HEK293 (cell line): ENCODE data around the gene BORCS6.

ENCODE experiments used
- BCL11B ChIP-seq: fragments of 450-650 bp; formaldehyde crosslinking; IDR thresholded peaks from 2 replicates; pipeline ENCODE4 v1.5.1; 2016; ENCODE audit warnings: low read depth, missing biosample characterization, missing genetic modification characterization
- KLF16 ChIP-seq: fragments of 450-650 bp; formaldehyde crosslinking; IDR thresholded peaks from 2 replicates; pipeline ENCODE4 v1.5.1; 2017; ENCODE audit warnings: missing biosample characterization, missing genetic modification characterization
- RBAK ChIP-seq: fragments of 450-650 bp; formaldehyde crosslinking; IDR thresholded peaks from 2 replicates; pipeline ENCODE4 v1.5.1; 2016; ENCODE audit warnings: missing biosample characterization, missing genetic modification characterization
- ZBTB21 ChIP-seq: fragments of 450-650 bp; formaldehyde crosslinking; IDR thresholded peaks from 2 replicates; pipeline ENCODE4 v1.5.1; 2017; ENCODE audit warnings: missing biosample characterization, missing genetic modification characterization
- ZNF169 ChIP-seq: fragments of 450-650 bp; formaldehyde crosslinking; IDR thresholded peaks from 2 replicates; pipeline ENCODE4 v1.5.1; 2016; ENCODE audit warnings: missing biosample characterization, missing genetic modification characterization
- ZNF175 ChIP-seq: fragments of 450-650 bp; formaldehyde crosslinking; IDR thresholded peaks from 2 replicates; pipeline ENCODE4 v1.5.1; 2016; ENCODE audit warnings: missing biosample characterization, missing genetic modification characterization
- ZNF239 ChIP-seq: fragments of 450-650 bp; formaldehyde crosslinking; IDR thresholded peaks from 2 replicates; pipeline ENCODE4 v1.5.1; 2016; ENCODE audit warnings: missing biosample characterization, missing genetic modification characterization
- ZNF311 ChIP-seq: fragments of 450-650 bp; formaldehyde crosslinking; IDR thresholded peaks from 2 replicates; pipeline ENCODE4 v1.5.1; 2017; ENCODE audit warnings: missing biosample characterization, missing genetic modification characterization, borderline replicate concordance
- ZNF354C ChIP-seq: fragments of 450-650 bp; formaldehyde crosslinking; IDR thresholded peaks from 2 replicates; pipeline ENCODE4 v1.5.1; 2016; ENCODE audit warnings: missing biosample characterization, missing genetic modification characterization, low read depth, borderline replicate concordance
- ZNF416 ChIP-seq: fragments of 450-650 bp; formaldehyde crosslinking; IDR thresholded peaks from 2 replicates; pipeline ENCODE4 v1.5.1; 2016; ENCODE audit warnings: missing biosample characterization, missing genetic modification characterization
- ZNF521 ChIP-seq: fragments of 450-650 bp; formaldehyde crosslinking; IDR thresholded peaks from 2 replicates; pipeline ENCODE4 v1.5.1; 2017; ENCODE audit warnings: missing biosample characterization, mild to moderate bottlenecking, missing genetic modification characterization
- ZNF529 ChIP-seq: fragments of 450-650 bp; formaldehyde crosslinking; IDR thresholded peaks from 2 replicates; pipeline ENCODE4 v1.5.1; 2017; ENCODE audit warnings: missing genetic modification characterization, missing biosample characterization; ENCODE audit not compliant: insufficient replicate concordance
- ZNF530 ChIP-seq: fragments of 450-650 bp; formaldehyde crosslinking; IDR thresholded peaks from 2 replicates; pipeline ENCODE4 v1.5.1; 2016; ENCODE audit warnings: low read depth, missing biosample characterization, missing genetic modification characterization
- ZNF549 ChIP-seq: fragments of 450-650 bp; IDR thresholded peaks from 2 replicates; pipeline ENCODE4 v1.5.1; 2018; ENCODE audit warnings: missing biosample characterization, missing genetic modification characterization, mild to moderate bottlenecking, inconsistent platforms, moderate library complexity
- ZNF585B ChIP-seq: fragments of 450-650 bp; formaldehyde crosslinking; IDR thresholded peaks from 2 replicates; pipeline ENCODE4 v1.5.1; 2016; ENCODE audit warnings: missing biosample characterization, missing genetic modification characterization
- ZNF629 ChIP-seq: fragments of 450-650 bp; formaldehyde crosslinking; IDR thresholded peaks from 2 replicates; pipeline ENCODE4 v1.5.1; 2017; ENCODE audit warnings: missing biosample characterization, missing genetic modification characterization
- ZNF658 ChIP-seq: fragments of 450-650 bp; formaldehyde crosslinking; IDR thresholded peaks from 2 replicates; pipeline ENCODE4; 2016; ENCODE audit warnings: missing biosample characterization, missing genetic modification characterization
- ZNF776 ChIP-seq: fragments of 450-650 bp; formaldehyde crosslinking; IDR thresholded peaks from 2 replicates; pipeline ENCODE4 v1.5.0; 2017; ENCODE audit warnings: missing biosample characterization, missing genetic modification characterization, borderline replicate concordance
- TF ChIP-seq, protein P1 (sequence below): fragments of 450-650 bp; formaldehyde crosslinking; optimal IDR thresholded peaks from 2 replicates; pipeline ENCODE3; 2016; ENCODE audit warnings: missing biosample characterization, mild to moderate bottlenecking, missing genetic modification characterization
- TF ChIP-seq, protein P2 (sequence below): fragments of 450-650 bp; formaldehyde crosslinking; IDR thresholded peaks from 2 replicates; pipeline ENCODE4 v1.5.1; 2016; ENCODE audit warnings: missing biosample characterization, missing genetic modification characterization
- TF ChIP-seq, protein P3 (sequence below): fragments of 450-650 bp; formaldehyde crosslinking; IDR thresholded peaks from 2 replicates; pipeline ENCODE4 v1.5.1; 2016; ENCODE audit warnings: missing biosample characterization, missing genetic modification characterization, low read depth
- TF ChIP-seq, protein P4 (sequence below): fragments of 450-650 bp; formaldehyde crosslinking; IDR thresholded peaks from 2 replicates; pipeline ENCODE4 v1.5.1; 2016; ENCODE audit warnings: missing biosample characterization, missing genetic modification characterization
- TF ChIP-seq, protein P5 (sequence below): fragments of 450-650 bp; formaldehyde crosslinking; IDR thresholded peaks from 2 replicates; pipeline ENCODE4 v1.5.1; 2016; ENCODE audit warnings: missing biosample characterization, missing genetic modification characterization, borderline replicate concordance
- TF ChIP-seq, protein P6 (sequence below): fragments of 450-650 bp; formaldehyde crosslinking; IDR thresholded peaks from 2 replicates; pipeline ENCODE4 v1.5.1; 2016; ENCODE audit warnings: missing biosample characterization, missing genetic modification characterization
- TF ChIP-seq, protein P7 (sequence below): fragments of 450-650 bp; formaldehyde crosslinking; IDR thresholded peaks from 2 replicates; pipeline ENCODE4 v1.5.1; 2016; ENCODE audit warnings: missing biosample characterization, missing genetic modification characterization

Gene BORCS6

DNA sequence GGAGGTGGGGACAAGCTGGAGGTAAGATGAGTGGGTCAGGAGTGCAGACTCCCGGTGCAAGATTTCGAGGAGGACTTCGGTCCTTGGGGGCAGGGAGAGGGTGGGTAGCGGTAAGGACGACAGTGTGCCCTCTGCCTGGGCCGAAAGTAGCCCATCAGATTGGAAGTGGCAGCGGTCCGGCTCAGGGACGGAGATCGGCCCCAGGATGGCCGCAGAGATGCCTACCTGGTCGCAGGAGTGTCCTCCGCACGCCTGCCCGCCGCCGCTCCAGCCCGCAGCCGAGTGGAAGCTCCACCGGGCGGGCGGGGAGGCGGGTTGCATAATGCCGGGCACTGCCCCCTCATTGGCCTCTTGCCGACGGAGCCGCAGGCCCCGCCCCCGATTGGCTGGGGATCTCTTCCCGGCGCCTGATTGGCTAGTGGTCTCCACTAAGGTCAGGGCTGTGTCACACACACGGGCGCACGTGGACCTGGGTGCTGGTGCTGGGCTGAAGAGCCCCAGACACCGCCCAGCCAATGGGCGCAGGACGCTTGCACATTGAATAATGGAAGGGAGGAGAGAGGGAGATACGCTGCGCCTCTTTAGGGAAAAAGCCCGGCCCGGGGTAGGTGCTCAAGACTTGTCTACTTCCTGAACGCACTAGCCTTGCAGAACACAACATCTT, 37.7 kb downstream of the BORCS6 start, which contains the start of gene PER1 (continued):
- TF ChIP-seq, protein P1, sequence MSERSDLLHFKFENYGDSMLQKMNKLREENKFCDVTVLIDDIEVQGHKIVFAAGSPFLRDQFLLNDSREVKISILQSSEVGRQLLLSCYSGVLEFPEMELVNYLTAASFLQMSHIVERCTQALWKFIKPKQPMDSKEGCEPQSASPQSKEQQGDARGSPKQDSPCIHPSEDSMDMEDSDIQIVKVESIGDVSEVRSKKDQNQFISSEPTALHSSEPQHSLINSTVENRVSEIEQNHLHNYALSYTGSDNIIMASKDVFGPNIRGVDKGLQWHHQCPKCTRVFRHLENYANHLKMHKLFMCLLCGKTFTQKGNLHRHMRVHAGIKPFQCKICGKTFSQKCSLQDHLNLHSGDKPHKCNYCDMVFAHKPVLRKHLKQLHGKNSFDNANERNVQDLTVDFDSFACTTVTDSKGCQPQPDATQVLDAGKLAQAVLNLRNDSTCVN (tag by site-specific recombination), result peak; percentile 54
- no peak for TF ChIP-seq ZNF175 (tag by site-specific recombination)
- peak; percentile 66 for TF ChIP-seq ZNF629 (tag by site-specific recombination)
- TF ChIP-seq ZNF354C (tag by site-specific recombination), result no peak
- TF ChIP-seq ZNF529 (tag by site-specific recombination), result no peak
- TF ChIP-seq ZBTB21 (tag by site-specific recombination), result no peak
- TF ChIP-seq, protein P2, sequence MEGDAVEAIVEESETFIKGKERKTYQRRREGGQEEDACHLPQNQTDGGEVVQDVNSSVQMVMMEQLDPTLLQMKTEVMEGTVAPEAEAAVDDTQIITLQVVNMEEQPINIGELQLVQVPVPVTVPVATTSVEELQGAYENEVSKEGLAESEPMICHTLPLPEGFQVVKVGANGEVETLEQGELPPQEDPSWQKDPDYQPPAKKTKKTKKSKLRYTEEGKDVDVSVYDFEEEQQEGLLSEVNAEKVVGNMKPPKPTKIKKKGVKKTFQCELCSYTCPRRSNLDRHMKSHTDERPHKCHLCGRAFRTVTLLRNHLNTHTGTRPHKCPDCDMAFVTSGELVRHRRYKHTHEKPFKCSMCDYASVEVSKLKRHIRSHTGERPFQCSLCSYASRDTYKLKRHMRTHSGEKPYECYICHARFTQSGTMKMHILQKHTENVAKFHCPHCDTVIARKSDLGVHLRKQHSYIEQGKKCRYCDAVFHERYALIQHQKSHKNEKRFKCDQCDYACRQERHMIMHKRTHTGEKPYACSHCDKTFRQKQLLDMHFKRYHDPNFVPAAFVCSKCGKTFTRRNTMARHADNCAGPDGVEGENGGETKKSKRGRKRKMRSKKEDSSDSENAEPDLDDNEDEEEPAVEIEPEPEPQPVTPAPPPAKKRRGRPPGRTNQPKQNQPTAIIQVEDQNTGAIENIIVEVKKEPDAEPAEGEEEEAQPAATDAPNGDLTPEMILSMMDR (tag by site-specific recombination), result no peak
- TF ChIP-seq ZNF549 (tag by site-specific recombination), result no peak
- TF ChIP-seq BCL11B, result peak; percentile 76; the same call in 1 of the 2 replicates
- TF ChIP-seq RBAK (tag by site-specific recombination), result no peak
- no peak for TF ChIP-seq ZNF239
- TF ChIP-seq ZNF658 (tag by site-specific recombination), result no peak
- TF ChIP-seq, protein P3, sequence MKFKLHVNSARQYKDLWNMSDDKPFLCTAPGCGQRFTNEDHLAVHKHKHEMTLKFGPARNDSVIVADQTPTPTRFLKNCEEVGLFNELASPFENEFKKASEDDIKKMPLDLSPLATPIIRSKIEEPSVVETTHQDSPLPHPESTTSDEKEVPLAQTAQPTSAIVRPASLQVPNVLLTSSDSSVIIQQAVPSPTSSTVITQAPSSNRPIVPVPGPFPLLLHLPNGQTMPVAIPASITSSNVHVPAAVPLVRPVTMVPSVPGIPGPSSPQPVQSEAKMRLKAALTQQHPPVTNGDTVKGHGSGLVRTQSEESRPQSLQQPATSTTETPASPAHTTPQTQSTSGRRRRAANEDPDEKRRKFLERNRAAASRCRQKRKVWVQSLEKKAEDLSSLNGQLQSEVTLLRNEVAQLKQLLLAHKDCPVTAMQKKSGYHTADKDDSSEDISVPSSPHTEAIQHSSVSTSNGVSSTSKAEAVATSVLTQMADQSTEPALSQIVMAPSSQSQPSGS (tag by site-specific recombination), result no peak
- TF ChIP-seq KLF16, result peak; percentile 52; the same call in 1 of the 2 replicates
- TF ChIP-seq ZNF530 (tag by site-specific recombination), result no peak
- no peak for TF ChIP-seq ZNF311 (tag by site-specific recombination)
- no peak for TF ChIP-seq ZNF521 (tag by site-specific recombination)
- TF ChIP-seq, protein P4, sequence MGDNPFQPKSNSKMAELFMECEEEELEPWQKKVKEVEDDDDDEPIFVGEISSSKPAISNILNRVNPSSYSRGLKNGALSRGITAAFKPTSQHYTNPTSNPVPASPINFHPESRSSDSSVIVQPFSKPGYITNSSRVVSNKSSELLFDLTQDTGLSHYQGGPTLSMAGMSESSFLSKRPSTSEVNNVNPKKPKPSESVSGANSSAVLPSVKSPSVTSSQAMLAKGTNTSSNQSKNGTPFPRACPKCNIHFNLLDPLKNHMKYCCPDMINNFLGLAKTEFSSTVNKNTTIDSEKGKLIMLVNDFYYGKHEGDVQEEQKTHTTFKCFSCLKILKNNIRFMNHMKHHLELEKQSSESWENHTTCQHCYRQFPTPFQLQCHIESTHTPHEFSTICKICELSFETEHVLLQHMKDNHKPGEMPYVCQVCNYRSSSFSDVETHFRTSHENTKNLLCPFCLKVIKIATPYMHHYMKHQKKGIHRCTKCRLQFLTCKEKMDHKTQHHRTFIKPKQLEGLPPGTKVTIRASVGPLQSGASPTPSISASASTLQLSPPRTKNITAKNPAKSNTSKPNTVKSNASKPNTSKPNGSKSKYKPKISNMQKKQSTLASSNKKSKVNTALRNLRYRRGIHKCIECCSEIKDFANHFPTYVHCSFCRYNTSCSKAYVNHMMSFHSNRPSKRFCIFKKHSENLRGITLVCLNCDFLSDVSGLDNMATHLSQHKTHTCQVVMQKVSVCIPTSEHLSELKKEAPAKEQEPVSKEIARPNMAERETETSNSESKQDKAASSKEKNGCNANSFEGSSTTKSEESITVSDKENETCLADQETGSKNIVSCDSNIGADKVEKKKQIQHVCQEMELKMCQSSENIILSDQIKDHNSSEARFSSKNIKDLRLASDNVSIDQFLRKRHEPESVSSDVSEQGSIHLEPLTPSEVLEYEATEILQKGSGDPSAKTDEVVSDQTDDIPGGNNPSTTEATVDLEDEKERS (tag by site-specific recombination), result no peak
- TF ChIP-seq, protein P5, sequence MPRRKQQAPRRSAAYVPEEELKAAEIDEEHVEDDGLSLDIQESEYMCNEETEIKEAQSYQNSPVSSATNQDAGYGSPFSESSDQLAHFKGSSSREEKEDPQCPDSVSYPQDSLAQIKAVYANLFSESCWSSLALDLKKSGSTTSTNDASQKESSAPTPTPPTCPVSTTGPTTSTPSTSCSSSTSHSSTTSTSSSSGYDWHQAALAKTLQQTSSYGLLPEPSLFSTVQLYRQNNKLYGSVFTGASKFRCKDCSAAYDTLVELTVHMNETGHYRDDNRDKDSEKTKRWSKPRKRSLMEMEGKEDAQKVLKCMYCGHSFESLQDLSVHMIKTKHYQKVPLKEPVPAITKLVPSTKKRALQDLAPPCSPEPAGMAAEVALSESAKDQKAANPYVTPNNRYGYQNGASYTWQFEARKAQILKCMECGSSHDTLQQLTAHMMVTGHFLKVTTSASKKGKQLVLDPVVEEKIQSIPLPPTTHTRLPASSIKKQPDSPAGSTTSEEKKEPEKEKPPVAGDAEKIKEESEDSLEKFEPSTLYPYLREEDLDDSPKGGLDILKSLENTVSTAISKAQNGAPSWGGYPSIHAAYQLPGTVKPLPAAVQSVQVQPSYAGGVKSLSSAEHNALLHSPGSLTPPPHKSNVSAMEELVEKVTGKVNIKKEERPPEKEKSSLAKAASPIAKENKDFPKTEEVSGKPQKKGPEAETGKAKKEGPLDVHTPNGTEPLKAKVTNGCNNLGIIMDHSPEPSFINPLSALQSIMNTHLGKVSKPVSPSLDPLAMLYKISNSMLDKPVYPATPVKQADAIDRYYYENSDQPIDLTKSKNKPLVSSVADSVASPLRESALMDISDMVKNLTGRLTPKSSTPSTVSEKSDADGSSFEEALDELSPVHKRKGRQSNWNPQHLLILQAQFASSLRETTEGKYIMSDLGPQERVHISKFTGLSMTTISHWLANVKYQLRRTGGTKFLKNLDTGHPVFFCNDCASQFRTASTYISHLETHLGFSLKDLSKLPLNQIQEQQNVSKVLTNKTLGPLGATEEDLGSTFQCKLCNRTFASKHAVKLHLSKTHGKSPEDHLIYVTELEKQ (tag by site-specific recombination), result no peak
- TF ChIP-seq ZNF416, result no peak
- TF ChIP-seq ZNF169 (tag by site-specific recombination), result no peak
- TF ChIP-seq, protein P6, sequence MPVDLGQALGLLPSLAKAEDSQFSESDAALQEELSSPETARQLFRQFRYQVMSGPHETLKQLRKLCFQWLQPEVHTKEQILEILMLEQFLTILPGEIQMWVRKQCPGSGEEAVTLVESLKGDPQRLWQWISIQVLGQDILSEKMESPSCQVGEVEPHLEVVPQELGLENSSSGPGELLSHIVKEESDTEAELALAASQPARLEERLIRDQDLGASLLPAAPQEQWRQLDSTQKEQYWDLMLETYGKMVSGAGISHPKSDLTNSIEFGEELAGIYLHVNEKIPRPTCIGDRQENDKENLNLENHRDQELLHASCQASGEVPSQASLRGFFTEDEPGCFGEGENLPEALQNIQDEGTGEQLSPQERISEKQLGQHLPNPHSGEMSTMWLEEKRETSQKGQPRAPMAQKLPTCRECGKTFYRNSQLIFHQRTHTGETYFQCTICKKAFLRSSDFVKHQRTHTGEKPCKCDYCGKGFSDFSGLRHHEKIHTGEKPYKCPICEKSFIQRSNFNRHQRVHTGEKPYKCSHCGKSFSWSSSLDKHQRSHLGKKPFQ (tag by site-specific recombination), result no peak
- no peak for TF ChIP-seq ZNF776
- no peak for TF ChIP-seq ZNF585B (tag by site-specific recombination)
- TF ChIP-seq, protein P7, sequence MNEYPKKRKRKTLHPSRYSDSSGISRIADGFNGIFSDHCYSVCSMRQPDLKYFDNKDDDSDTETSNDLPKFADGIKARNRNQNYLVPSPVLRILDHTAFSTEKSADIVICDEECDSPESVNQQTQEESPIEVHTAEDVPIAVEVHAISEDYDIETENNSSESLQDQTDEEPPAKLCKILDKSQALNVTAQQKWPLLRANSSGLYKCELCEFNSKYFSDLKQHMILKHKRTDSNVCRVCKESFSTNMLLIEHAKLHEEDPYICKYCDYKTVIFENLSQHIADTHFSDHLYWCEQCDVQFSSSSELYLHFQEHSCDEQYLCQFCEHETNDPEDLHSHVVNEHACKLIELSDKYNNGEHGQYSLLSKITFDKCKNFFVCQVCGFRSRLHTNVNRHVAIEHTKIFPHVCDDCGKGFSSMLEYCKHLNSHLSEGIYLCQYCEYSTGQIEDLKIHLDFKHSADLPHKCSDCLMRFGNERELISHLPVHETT (tag by site-specific recombination), result peak; percentile 8; the same call in 1 of the 2 replicates
